ENCODE measurements around the gene AP3S2.

GRCh38 chr15:89883518-89883917 is 10.3 kb downstream of the AP3S2 start:
- TF ChIP-seq BHLHE40 (IDR thresholded peaks at IDR 0.05; ENCODE audit: low read depth, low read length) (no peak), SMC3 (IDR thresholded peaks at IDR 0.05; ENCODE audit: low read depth, low read length) (no peak), POLR2A (IDR thresholded peaks at IDR 0.05; ENCODE audit: low read depth, low read length) (no peak), FOS (IDR thresholded peaks at IDR 0.05; ENCODE audit: low read depth, low read length) (no peak), NFE2L2 (IDR thresholded peaks at IDR 0.05; ENCODE audit: low read depth, low read length) (no peak), MAZ (IDR thresholded peaks at IDR 0.05; ENCODE audit: borderline replicate concordance, low read depth, low read length) (no peak)
- TF ChIP-seq, protein P1, sequence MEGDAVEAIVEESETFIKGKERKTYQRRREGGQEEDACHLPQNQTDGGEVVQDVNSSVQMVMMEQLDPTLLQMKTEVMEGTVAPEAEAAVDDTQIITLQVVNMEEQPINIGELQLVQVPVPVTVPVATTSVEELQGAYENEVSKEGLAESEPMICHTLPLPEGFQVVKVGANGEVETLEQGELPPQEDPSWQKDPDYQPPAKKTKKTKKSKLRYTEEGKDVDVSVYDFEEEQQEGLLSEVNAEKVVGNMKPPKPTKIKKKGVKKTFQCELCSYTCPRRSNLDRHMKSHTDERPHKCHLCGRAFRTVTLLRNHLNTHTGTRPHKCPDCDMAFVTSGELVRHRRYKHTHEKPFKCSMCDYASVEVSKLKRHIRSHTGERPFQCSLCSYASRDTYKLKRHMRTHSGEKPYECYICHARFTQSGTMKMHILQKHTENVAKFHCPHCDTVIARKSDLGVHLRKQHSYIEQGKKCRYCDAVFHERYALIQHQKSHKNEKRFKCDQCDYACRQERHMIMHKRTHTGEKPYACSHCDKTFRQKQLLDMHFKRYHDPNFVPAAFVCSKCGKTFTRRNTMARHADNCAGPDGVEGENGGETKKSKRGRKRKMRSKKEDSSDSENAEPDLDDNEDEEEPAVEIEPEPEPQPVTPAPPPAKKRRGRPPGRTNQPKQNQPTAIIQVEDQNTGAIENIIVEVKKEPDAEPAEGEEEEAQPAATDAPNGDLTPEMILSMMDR (conservative IDR thresholded peaks at IDR 0.05; ENCODE audit: low read depth, low read length): no peak
